Loucy (cell line): Measurements from ENCODE around the gene MYCN.

ENCODE experiments used
- H2AFZ ChIP-seq: fragments of 200-600 bp; sonication (generic); 2 replicates; pipeline ENCODE4 v1.6.0; 2016; ENCODE audit warnings: antibody characterized with exemption, mild to moderate bottlenecking, low read length, moderate library complexity
- H3F3A ChIP-seq: fragments of 200-600 bp; 2 replicates; pipeline ENCODE4 v1.6.0; 2016; ENCODE audit warnings: antibody characterized with exemption, low read depth, mild to moderate bottlenecking
- H3K27me3 ChIP-seq: fragments of 200-600 bp; sonication (generic); 2 replicates; pipeline ENCODE4 v1.6.1; 2014; ENCODE audit warnings: low read length, mild to moderate bottlenecking; ENCODE audit not compliant: insufficient read depth, poor library complexity, severe bottlenecking
- H3K36me3 ChIP-seq: fragments of 200-600 bp; sonication (generic); 2 replicates; pipeline ENCODE4 v1.6.1; 2016; ENCODE audit warnings: low read length; ENCODE audit not compliant: insufficient read depth
- H3K4me1 ChIP-seq: fragments of 200-600 bp; sonication (generic); 2 replicates; pipeline ENCODE4 v1.5.1; 2014; ENCODE audit warnings: low read length, mild to moderate bottlenecking; ENCODE audit not compliant: insufficient read depth, poor library complexity, severe bottlenecking
- H3K4me2 ChIP-seq: fragments of 200-600 bp; sonication (generic); 2 replicates; pipeline ENCODE4 v1.6.0; 2014; ENCODE audit warnings: antibody characterized with exemption, low read length, low read depth, mild to moderate bottlenecking; ENCODE audit not compliant: poor library complexity, severe bottlenecking
- H3K4me3 ChIP-seq: fragments of 200-600 bp; sonication (generic); 2 replicates; pipeline ENCODE4 v1.5.1; 2014; ENCODE audit warnings: low read length, mild to moderate bottlenecking, mixed read lengths; ENCODE audit not compliant: poor library complexity, severe bottlenecking
- H3K79me2 ChIP-seq: fragments of 200-600 bp; sonication (generic); 2 replicates; pipeline ENCODE4 v1.6.1; 2014; ENCODE audit warnings: low read length; ENCODE audit not compliant: insufficient read depth
- H3K9ac ChIP-seq: fragments of 200-600 bp; sonication (generic); 2 replicates; pipeline ENCODE4 v1.6.0; 2014; ENCODE audit warnings: mild to moderate bottlenecking, low read depth, low read length, moderate library complexity; ENCODE audit not compliant: poor library complexity, severe bottlenecking
- H3K9me2 ChIP-seq: fragments of 200-600 bp; sonication (generic); replicated peaks from 2 replicates; pipeline ENCODE4 v1.6.1; 2016; ENCODE audit warnings: low read depth, low read length, mixed read lengths
- H3K9me3 ChIP-seq: fragments of 200-600 bp; sonication (generic); 2 replicates; pipeline ENCODE4 v1.6.1; 2014; ENCODE audit warnings: mild to moderate bottlenecking, antibody characterized with exemption, low read length, low read depth; ENCODE audit not compliant: insufficient read depth
- H4K20me1 ChIP-seq: fragments of 200-600 bp; sonication (generic); 2 replicates; pipeline ENCODE4 v1.6.0; 2014; ENCODE audit warnings: antibody characterized with exemption, low read length, mild to moderate bottlenecking; ENCODE audit not compliant: insufficient read depth, poor library complexity, severe bottlenecking
- CTCF ChIP-seq: fragments of 200-600 bp; sonication (generic); conservative IDR thresholded peaks from 2 replicates; pipeline ENCODE4 v1.5.1; 2014; ENCODE audit warnings: mild to moderate bottlenecking, antibody characterized with exemption, low read length
- EZH2phosphoT487 ChIP-seq: fragments of 200-600 bp; IDR thresholded peaks from 2 replicates; pipeline ENCODE4 v1.6.1; 2018; ENCODE audit warnings: antibody characterized with exemption, mild to moderate bottlenecking, moderate library complexity, borderline replicate concordance

MYCN gene

GRCh38 chr2:15991231-15991630 lies 50.9 kb downstream of the MYCN start:
- Histone ChIP-seq H2AFZ (no peak overlapping the region), H3K9me3 (no peaks in the 10 kb centered on the region), H3K36me3 (no peaks in the 10 kb centered on the region), H3K9me2 (no peaks in the 10 kb centered on the region), H3K4me1 (no peaks in the 10 kb centered on the region), H4K20me1 (no peaks in the 10 kb centered on the region), H3K79me2 (no peaks in the 10 kb centered on the region), H3F3A (no peaks in the 10 kb centered on the region), H3K27me3 (no peaks in the 10 kb centered on the region), H3K4me2 (no peak overlapping the region), H3K4me3 (no peak overlapping the region), H3K9ac (no peak overlapping the region)
- TF ChIP-seq EZH2phosphoT487: no peak
- TF ChIP-seq CTCF: no peak

- Histone ChIP-seq H3K79me2 (no peaks in the 10 kb centered on the region), H3K4me2 (no peak overlapping the region), H3K36me3 (no peaks in the 10 kb centered on the region)
Measured at GRCh38 chr2:15992457-15993231, 52.3 kb downstream of the MYCN start.

GRCh38 chr2:15993232-15993610 lies 52.9 kb downstream of the MYCN start:
- H3K36me3 ChIP-seq: no peaks in the 10 kb centered on the region
- no peaks in the 10 kb centered on the region for H3K4me1 ChIP-seq
- no peaks in the 10 kb centered on the region for H4K20me1 ChIP-seq
- H2AFZ ChIP-seq: no peak overlapping the region
- no peak overlapping the region for H3K9ac ChIP-seq
- H3K79me2 ChIP-seq: no peaks in the 10 kb centered on the region
- H3K9me3 ChIP-seq: no peaks in the 10 kb centered on the region
- no peaks in the 10 kb centered on the region for H3K27me3 ChIP-seq
- H3K4me3 ChIP-seq: no peak overlapping the region
- no peak for TF ChIP-seq EZH2phosphoT487
- TF ChIP-seq CTCF: no peak
- H3K4me2 ChIP-seq: no peak overlapping the region
- no peaks in the 10 kb centered on the region for H3K9me2 ChIP-seq
- H3F3A ChIP-seq: no peaks in the 10 kb centered on the region

More at GRCh38 chr2:15992457-15993231, 52.3 kb downstream of the MYCN start:
- Histone ChIP-seq H3K4me1 (no peaks in the 10 kb centered on the region), H3K4me3 (no peak overlapping the region), H3K9me3 (no peaks in the 10 kb centered on the region), H2AFZ (no peak overlapping the region), H4K20me1 (no peaks in the 10 kb centered on the region), H3F3A (no peaks in the 10 kb centered on the region), H3K9ac (no peak overlapping the region), H3K9me2 (no peaks in the 10 kb centered on the region), H3K27me3 (no peaks in the 10 kb centered on the region)
- TF ChIP-seq EZH2phosphoT487 (no peak), CTCF (no peak)
